ENCODE measurements around the gene RAET1E. TPM values are rescaled to one million over a fixed set of nuclear protein-coding genes. Genes with fewer than 3 reads are reported as not detected.
A peak's percentile ranks its signal among the peaks of the same experiment; 100 is the strongest.
"Not testable (repeated sequence)": the region's sequence is repeated elsewhere in the genome, so short reads cannot be mapped to it uniquely, and the experiment has no call there.

RAET1E gene
- total RNA-seq, 1 donor from 2014 or later, result not detected

- peaks cover 40% of the 10 kb centered on the region for H3K27me3 ChIP-seq (ENCODE audit: control insufficient read depth, insufficient read depth, low read length)
- H3K4me3 ChIP-seq (ENCODE audit: low read depth, low read length), result no peak overlapping the region
- DNase-seq (ENCODE audit: low read depth), result no peak
- H3K36me3 ChIP-seq (ENCODE audit: control insufficient read depth, insufficient read depth, low read length), result no peaks in the 10 kb centered on the region
- TF ChIP-seq CTCF (IDR thresholded peaks at IDR 0.05; ENCODE audit: insufficient read depth, low read length, poor library complexity, severe bottlenecking), result no peak
Observed at GRCh38 chr6:149940672-149940982, 42.7 kb upstream of the RAET1E start.

GRCh38 chr6:149939909-149940671, 42.2 kb upstream of the RAET1E start:
- DNase-seq (ENCODE audit: low read depth), result no peak
- no peak for TF ChIP-seq CTCF (IDR thresholded peaks at IDR 0.05; ENCODE audit: insufficient read depth, low read length, poor library complexity, severe bottlenecking)
- Histone ChIP-seq H3K27me3 (ENCODE audit: control insufficient read depth, insufficient read depth, low read length) (peaks cover 40% of the 10 kb centered on the region), H3K4me3 (ENCODE audit: low read depth, low read length) (no peak overlapping the region), H3K36me3 (ENCODE audit: control insufficient read depth, insufficient read depth, low read length) (no peaks in the 10 kb centered on the region)

- no peaks in the 10 kb centered on the region for H3K36me3 ChIP-seq (ENCODE audit: control insufficient read depth, insufficient read depth, low read length)
- H3K27me3 ChIP-seq (ENCODE audit: control insufficient read depth, insufficient read depth, low read length), result peaks cover 45% of the 10 kb centered on the region
- DNase-seq (ENCODE audit: low read depth), result no peak
- no peak overlapping the region for H3K4me3 ChIP-seq (ENCODE audit: low read depth, low read length)
- TF ChIP-seq CTCF (IDR thresholded peaks at IDR 0.05; ENCODE audit: insufficient read depth, low read length, poor library complexity, severe bottlenecking), result no peak
Observed at GRCh38 chr6:149939356-149939648, 41.4 kb upstream of the RAET1E start.

GRCh38 chr6:149938571-149939355, 40.9 kb upstream of the RAET1E start:
- no peaks in the 10 kb centered on the region for H3K36me3 ChIP-seq (ENCODE audit: control insufficient read depth, insufficient read depth, low read length)
- H3K27me3 ChIP-seq (ENCODE audit: control insufficient read depth, insufficient read depth, low read length), result peaks cover 45% of the 10 kb centered on the region
- H3K4me3 ChIP-seq (ENCODE audit: low read depth, low read length), result peak overlapping the region; percentile 20
- DNase-seq (ENCODE audit: low read depth), result no peak
- TF ChIP-seq CTCF (IDR thresholded peaks at IDR 0.05; ENCODE audit: insufficient read depth, low read length, poor library complexity, severe bottlenecking), result no peak

GRCh38 chr6:149938013-149938570, 40.2 kb upstream of the RAET1E start:
- Histone ChIP-seq H3K27me3 (ENCODE audit: control insufficient read depth, insufficient read depth, low read length) (peaks cover 51% of the 10 kb centered on the region), H3K4me3 (ENCODE audit: low read depth, low read length) (peak overlapping the region; percentile 20)
- not testable (repeated sequence) for DNase-seq (ENCODE audit: low read depth); H3K36me3 ChIP-seq (ENCODE audit: control insufficient read depth, insufficient read depth, low read length)

- Histone ChIP-seq H3K4me3 (ENCODE audit: low read depth, low read length) (no peak overlapping the region), H3K36me3 (ENCODE audit: control insufficient read depth, insufficient read depth, low read length) (no peaks in the 10 kb centered on the region), H3K27me3 (ENCODE audit: control insufficient read depth, insufficient read depth, low read length) (peaks cover 53% of the 10 kb centered on the region)
- no peak for TF ChIP-seq CTCF (IDR thresholded peaks at IDR 0.05; ENCODE audit: insufficient read depth, low read length, poor library complexity, severe bottlenecking)
- DNase-seq (ENCODE audit: low read depth), result no peak
Observed at GRCh38 chr6:149936743-149937142, 38.8 kb upstream of the RAET1E start.
